SJSA1 (cell line): Measurements from ENCODE around the gene C6orf52. TPM values are rescaled to one million over a fixed set of nuclear protein-coding genes. Genes with fewer than 3 reads are reported as not detected.
"Not testable (repeated sequence)": the region's sequence is repeated elsewhere in the genome, so short reads cannot be mapped to it uniquely, and the experiment has no call there.

Experiments
- DNase-seq, 2 experiments: peaks; one replicate each; pipeline ENCODE4 v3.0.0-alpha.2; 2015 to 2020; ENCODE audit warnings: low spot score in 2 of 2, low read depth in 1 of 2
- H3K27ac ChIP-seq: fragments of 250-450 bp; sonication (Bioruptor Pico); 2 replicates; pipeline ENCODE4 v1.5.1; 2020; ENCODE audit warnings: mild to moderate bottlenecking, moderate library complexity
- H3K27me3 ChIP-seq: fragments of 250-450 bp; sonication (Bioruptor Pico); replicated peaks from 2 replicates; pipeline ENCODE4 v1.5.1; 2020; ENCODE audit warnings: mild to moderate bottlenecking, moderate library complexity
- H3K36me3 ChIP-seq: fragments of 250-450 bp; sonication (Bioruptor Pico); 2 replicates; pipeline ENCODE4 v1.5.1; 2020; ENCODE audit warnings: mild to moderate bottlenecking
- H3K4me1 ChIP-seq: fragments of 250-450 bp; sonication (Bioruptor Pico); replicated peaks from 2 replicates; pipeline ENCODE4 v1.6.1; 2021; ENCODE audit warnings: mild to moderate bottlenecking
- H3K4me3 ChIP-seq: fragments of 250-450 bp; sonication (Bioruptor Pico); 2 replicates; pipeline ENCODE4 v1.5.1; 2020; ENCODE audit warnings: mild to moderate bottlenecking
- H3K9me3 ChIP-seq: fragments of 250-450 bp; sonication (Bioruptor Pico); replicated peaks from 2 replicates; pipeline ENCODE4 v1.5.1; 2020; ENCODE audit warnings: mild to moderate bottlenecking
- total RNA-seq: library from RNA; depleted of rRNA; stranded (reverse); fragments of >200 nt; shearing (Covaris generic); gene quantifications from 2 replicates; pipeline ENCODE4 v1.2.3, GENCODE V29; 2014

C6orf52 gene
- total RNA-seq, 1 experiment from 2014 or later = 0.50 TPM

DNA sequence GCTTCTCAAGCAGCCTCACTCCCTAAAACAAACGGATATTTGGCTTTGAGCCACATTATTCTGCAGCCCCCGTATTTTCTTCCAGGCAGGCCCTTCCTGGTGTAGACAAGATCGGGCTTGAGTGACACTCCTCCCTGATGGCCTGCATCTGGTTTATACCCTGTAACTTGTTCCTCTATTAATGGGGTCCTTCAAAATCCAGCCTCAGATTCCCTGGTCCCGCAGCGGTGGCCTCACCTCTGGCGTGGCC is 28.1 kb upstream of the C6orf52 start:
- Histone ChIP-seq H3K27me3 (no peaks in the 10 kb centered on the region), H3K4me3 (peak overlapping the region; percentile 55), H3K36me3 (peaks cover 35% of the 10 kb centered on the region), H3K9me3 (no peaks in the 10 kb centered on the region; the same call in none of the 2 replicates), H3K4me1 (peaks cover 31% of the 10 kb centered on the region), H3K27ac (peak overlapping the region; percentile 51)
- DNase-seq = no peak

DNA sequence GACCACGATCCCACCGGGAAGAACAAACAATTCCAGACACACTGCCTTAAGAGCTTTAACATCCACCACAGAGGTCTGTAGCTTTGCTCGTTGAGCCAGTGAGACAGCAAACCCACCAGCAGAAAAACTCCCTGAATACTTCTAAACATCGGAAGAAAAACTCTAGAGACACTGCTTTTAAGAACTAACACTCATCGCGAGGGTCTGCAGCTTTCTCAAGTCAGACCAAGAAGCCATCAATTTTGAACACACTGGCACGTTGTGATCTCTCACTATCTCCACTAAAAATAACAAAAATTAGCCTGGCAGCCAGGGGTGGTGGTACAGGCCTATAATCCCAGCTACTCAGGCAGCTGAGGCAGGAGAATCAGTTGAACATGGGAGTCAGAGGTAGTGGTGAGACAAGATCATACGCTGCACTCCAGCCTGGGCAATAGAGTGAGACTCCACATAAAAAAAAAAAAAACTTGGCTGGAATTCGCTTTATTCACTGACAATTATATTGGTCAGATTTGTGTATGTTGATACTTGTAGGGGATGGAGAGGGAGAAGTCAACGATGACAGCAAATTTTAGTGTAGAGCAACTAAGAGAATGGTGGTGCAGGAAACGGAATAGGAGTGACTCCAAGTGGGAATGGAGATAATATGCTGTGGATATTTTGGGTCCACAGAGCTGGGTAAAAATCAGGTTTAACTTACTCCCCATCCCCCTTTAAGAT is 27.6 kb upstream of the C6orf52 start:
- peak overlapping the region; percentile 55 for H3K4me3 ChIP-seq
- peak overlapping the region; percentile 51 for H3K27ac ChIP-seq
- DNase-seq = no peak
- peaks cover 31% of the 10 kb centered on the region for H3K4me1 ChIP-seq
- H3K36me3 ChIP-seq = peaks cover 30% of the 10 kb centered on the region
- no peaks in the 10 kb centered on the region for H3K27me3 ChIP-seq
- H3K9me3 ChIP-seq = no peaks in the 10 kb centered on the region; the same call in none of the 2 replicates

DNA sequence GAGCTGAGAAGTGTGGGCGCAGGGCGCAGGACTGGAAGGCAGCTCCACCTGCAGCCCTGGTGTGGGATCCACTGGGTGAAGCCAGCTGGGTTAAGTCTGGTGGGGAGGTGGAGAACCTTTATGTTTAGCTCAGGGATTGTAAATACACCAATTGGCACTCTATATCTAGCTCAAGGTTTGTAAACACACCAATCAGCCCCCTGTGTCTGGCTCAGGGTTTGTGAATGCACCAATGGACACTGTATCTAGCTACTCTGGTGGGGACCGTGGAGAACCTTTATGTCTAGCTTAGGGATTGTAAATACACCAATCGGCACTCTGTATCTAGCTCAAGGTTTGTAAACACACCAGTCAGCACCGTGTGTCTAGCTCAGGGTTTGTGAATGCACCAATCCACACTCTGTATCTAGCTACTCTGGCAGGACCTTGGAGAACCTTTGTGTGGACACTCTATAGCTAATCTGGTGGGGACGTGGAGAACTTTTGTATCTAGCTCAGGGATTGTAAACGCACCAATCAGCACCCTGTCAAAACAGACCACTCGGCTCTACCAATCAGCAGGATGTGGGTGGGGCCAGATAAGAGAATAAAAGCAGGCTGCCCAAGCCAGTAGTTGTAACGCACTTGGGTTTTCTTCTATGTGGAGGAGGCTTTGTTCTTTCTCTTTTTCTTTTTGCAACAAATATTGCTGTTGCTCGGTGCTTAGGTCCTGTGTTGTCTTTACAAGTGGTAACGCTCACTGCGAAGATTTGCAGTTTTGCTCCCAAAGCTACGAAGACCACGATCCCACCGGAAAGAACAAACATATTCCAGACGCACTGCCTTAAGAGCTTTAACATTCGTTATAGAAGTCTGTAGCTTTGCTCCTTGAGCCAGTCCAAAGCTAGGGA is 26.8 kb upstream of the C6orf52 start:
- H3K36me3 ChIP-seq = peaks cover 24% of the 10 kb centered on the region
- peaks cover 31% of the 10 kb centered on the region for H3K4me1 ChIP-seq
- not testable (repeated sequence) for H3K9me3 ChIP-seq, H3K27me3 ChIP-seq, H3K27ac ChIP-seq, DNase-seq
- peak overlapping the region; percentile 54 for H3K4me3 ChIP-seq

DNA sequence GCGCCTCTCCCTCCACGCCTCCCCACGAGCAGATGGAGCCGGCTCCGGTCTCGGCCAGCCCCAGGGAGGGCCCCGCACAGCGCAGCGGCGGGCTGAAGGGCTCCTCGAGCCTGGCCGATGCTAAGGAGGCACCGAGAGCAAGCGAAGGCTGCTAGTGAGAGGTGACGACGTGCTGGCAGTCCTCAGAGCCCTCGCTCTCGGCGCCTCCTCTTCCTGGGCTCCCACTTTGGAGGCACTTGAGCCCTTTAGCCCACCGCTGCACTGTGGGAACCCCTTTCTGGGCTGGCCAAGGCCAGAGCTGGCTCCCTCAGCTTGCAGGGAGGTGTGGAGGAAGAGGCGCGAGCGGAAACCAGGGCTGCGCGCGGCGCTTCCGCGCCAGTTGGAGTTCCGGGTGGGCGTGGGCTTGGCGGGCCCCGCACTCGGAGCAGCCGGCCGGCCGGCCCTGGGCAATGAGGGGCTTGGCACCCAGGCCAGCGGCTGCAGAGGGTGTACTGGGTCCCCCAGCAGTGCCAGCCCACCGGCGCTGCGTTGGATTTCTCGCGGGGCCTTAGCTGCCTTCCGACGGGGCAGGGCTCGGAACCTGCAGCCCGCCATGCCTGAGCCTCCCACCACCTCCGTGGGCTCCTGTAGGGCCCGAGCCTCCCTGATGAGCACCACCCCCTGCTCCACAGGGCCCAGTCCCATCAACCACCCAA is 26.0 kb upstream of the C6orf52 start:
- Histone ChIP-seq H3K27ac (peak overlapping the region; percentile 69), H3K4me3 (peak overlapping the region; percentile 54), H3K9me3 (no peaks in the 10 kb centered on the region; the same call in none of the 2 replicates), H3K36me3 (peaks cover 16% of the 10 kb centered on the region), H3K27me3 (no peaks in the 10 kb centered on the region), H3K4me1 (peaks cover 31% of the 10 kb centered on the region)
- peak; percentile 50 to 56 for DNase-seq

DNA sequence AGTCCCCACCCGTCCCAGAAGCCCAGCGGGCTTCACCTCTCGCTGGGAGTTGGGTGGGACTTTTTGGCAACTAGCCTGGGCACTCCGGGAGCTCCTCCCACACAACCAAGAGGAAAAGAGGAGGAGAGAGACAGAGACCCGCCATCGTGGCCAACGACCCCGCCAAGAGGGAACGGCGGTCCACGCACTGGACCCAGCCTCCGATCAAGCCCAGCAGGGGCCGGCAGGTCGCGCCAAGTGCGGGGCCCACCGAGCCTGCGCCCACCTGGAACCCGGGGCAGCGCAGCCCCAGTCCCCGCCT is 25.5 kb upstream of the C6orf52 start:
- Histone ChIP-seq H3K9me3 (no peaks in the 10 kb centered on the region; the same call in none of the 2 replicates), H3K36me3 (peaks cover 11% of the 10 kb centered on the region), H3K27ac (peak overlapping the region; percentile 69)

DNA sequence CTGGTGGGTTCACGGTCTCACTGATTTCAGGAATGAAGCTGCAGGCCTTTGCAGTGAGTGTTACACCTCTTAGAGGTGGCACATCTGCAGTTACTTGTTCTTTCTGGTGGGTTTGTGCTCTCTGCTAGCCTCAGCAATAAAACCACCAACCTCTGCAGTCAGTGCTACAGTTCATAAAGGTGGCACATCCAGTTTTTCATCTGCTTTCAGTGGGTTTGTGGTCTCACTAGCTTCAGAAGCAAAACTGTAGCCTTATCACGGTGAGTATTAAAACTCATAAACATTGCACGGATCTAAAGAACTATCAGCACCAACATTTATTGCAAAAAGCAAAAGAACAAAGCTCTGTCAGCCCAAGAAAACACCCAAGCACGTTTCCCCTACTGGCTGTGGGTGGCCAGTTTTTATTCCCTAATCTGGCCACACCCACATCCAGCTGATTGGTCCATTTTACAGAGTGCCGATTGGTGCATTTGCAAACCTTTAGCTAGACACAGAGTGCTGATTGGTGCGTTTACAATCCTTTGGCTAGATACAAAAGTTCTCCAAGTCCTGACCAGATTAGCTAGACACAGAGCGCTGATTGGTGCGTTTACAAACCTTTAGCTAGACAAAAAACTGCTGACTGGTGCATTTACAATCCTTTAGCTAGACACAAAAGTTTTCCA is 25.0 kb upstream of the C6orf52 start:
- H3K27ac ChIP-seq = peak overlapping the region; percentile 69; the same call in 1 of the 2 replicates
- peaks cover 6% of the 10 kb centered on the region for H3K36me3 ChIP-seq
- H3K4me3 ChIP-seq = peak overlapping the region; percentile 54
- H3K27me3 ChIP-seq = no peaks in the 10 kb centered on the region
- peaks cover 27% of the 10 kb centered on the region for H3K4me1 ChIP-seq
- DNase-seq = peak in 1 of 2 experiments; percentile 14
- no peaks in the 10 kb centered on the region; the same call in none of the 2 replicates for H3K9me3 ChIP-seq

More for the DNA sequence above, 25.5 kb upstream of the C6orf52 start:
- Histone ChIP-seq H3K4me1 (peaks cover 31% of the 10 kb centered on the region), H3K4me3 (peak overlapping the region; percentile 54), H3K27me3 (no peaks in the 10 kb centered on the region)
- DNase-seq = peak; percentile 28 to 51

DNA sequence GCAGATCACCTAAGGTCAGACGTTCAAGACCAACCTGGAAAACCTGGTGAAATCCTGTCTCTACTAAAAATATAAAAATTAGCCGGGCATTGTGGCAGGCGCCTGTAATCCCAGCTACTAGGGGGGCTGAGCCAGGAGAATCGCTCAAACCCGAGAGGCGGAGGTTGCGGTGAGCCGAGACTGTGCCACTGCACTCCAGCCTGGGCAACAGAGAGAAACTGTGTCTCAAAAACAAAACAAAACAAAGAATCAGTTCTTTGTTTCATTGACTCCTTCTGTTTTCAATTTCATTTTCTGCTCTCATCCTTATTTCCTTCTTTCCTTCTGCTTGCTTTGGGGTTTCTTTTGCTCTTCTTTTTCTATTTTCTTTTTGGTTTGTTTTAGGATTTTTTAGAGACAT is 19.5 kb upstream of the C6orf52 start:
- H3K27me3 ChIP-seq = no peaks in the 10 kb centered on the region
- DNase-seq = no peak
- no peaks in the 10 kb centered on the region for H3K4me1 ChIP-seq
- H3K27ac ChIP-seq = no peak overlapping the region
- no peak overlapping the region for H3K4me3 ChIP-seq
- no peaks in the 10 kb centered on the region; the same call in 1 of the 2 replicates for H3K9me3 ChIP-seq
- peaks cover 8% of the 10 kb centered on the region for H3K36me3 ChIP-seq

DNA sequence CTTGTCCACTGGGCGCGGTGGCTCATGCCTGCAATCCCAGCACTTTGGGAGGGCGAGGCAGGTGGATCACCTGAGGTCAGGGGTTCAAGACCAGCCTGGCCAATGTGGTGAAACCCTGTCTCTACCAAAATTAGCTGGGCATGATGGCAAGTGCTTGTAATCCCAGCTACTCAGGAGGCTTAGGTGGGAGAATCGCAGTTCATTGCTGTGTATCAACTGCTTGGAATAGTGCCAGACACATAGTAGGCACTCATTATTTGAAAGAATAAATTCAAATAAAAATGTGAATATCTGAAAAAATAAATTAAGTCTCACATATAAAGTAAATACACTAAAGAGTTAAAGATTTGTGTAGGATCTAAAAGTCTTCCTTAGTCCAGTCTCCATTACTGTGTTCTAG is 2.2 kb upstream of the C6orf52 start:
- Histone ChIP-seq H3K27me3 (no peaks in the 10 kb centered on the region), H3K4me1 (peaks cover 10% of the 10 kb centered on the region), H3K9me3 (no peaks in the 10 kb centered on the region), H3K36me3 (peaks cover 59% of the 10 kb centered on the region), H3K27ac (no peak overlapping the region), H3K4me3 (no peak overlapping the region)
- DNase-seq = no peak

DNA sequence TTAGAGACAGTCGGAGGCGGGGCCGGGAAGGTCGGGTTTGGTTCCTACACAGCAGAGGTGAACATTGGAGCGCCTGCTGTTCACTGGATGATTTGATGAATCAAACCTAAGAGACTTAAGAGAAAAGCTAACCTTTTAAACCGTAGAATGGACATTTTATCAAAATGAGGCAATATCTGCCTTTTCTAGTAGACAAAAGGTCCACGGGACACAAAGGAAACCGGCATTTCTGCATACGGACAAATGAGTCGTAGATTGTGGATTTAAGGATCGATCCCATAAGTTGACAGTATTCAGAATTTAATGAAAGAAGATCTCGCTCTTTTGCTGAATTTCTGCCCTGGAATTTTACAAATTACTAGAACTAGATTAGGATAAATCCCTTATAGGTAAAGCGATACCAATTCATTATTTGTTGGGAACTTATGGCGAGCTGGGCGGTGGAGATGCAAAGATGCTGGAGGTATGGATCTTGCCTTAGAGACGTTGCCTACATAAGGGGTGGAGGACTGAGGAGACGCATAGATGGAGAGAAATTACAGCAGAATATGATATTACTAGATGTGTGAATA is 756 bp upstream of the C6orf52 start:
- no peaks in the 10 kb centered on the region for H3K27me3 ChIP-seq
- H3K9me3 ChIP-seq = no peaks in the 10 kb centered on the region
- H3K4me1 ChIP-seq = peaks cover 10% of the 10 kb centered on the region
- peaks cover 45% of the 10 kb centered on the region for H3K36me3 ChIP-seq
- H3K27ac ChIP-seq = peak overlapping the region; percentile 97
- DNase-seq = no peak
- peak overlapping the region; percentile 69 for H3K4me3 ChIP-seq

DNA sequence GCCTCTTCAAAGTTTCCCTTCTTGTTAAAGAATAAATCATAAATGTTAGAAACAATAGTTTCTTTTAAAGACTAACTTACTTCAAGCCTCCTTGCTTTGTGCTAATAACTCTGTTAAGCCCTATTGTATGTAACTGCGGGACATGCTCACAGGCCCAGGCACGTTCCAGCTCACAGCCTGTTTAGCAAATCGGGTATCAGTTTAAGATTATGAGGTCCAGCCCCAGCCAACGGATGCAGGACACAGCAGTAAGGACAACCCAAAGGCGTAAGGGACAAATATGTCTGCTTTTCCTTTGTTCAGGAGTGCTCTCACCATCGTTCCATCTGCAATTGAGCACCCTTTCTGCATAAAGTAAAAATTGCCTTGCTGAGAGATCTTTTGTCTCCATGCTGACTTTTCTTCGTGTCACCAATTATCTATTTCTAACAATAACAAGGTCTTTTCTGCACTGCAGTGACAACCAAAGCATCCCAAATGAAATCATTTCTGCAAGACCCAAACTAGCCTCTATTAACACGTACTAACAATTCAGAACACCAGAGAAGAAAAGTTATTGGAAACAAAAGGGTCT is 1.4 kb downstream of the C6orf52 start:
- peak overlapping the region; percentile 69 for H3K4me3 ChIP-seq
- H3K4me1 ChIP-seq = peaks cover 10% of the 10 kb centered on the region
- peaks cover 28% of the 10 kb centered on the region for H3K36me3 ChIP-seq
- no peaks in the 10 kb centered on the region for H3K9me3 ChIP-seq
- H3K27ac ChIP-seq = no peak overlapping the region
- no peak for DNase-seq
- no peaks in the 10 kb centered on the region for H3K27me3 ChIP-seq

DNA sequence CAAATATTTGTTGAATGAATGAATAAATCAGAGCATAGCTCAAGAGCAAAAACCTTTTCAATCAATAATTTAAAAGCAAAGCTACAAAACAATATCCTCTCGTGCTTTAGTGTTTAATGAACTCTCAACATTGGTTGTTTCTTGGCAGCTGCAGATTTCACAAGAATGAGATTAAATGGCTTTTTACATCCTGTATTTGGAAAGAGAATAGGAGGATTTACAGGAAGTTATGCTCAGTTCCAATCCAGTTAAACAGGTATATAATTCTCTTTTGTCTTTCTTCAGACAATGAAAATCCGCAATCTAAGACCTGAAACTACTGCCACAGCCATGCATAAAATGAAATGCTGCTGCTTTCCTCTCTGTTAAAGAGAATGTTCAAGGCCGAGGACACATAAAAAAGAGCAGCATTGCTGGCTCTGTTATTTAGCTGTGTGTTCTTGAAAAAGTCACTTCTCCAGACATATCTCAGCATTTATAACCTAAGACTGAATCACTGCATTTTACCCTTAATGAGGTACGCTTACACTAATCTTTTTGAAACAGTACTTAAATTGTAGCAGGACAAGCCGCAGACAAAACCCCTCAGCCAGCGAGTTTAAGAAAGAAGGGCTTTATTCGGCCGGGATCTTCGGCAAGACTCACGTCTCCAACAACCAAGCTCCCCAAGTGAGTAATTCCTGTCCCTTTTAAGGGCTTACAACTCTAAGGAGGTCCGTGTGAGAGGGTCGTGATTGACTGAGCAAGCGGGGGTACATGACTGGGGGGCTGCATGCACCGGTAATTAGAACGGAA is 3.6 kb downstream of the C6orf52 start:
- H3K9me3 ChIP-seq = no peaks in the 10 kb centered on the region
- peaks cover 11% of the 10 kb centered on the region for H3K36me3 ChIP-seq
- H3K4me3 ChIP-seq = no peak overlapping the region
- H3K4me1 ChIP-seq = peaks cover 5% of the 10 kb centered on the region
- no peak overlapping the region for H3K27ac ChIP-seq
- no peak for DNase-seq
- peaks cover 3% of the 10 kb centered on the region; the same call in 1 of the 2 replicates for H3K27me3 ChIP-seq

DNA sequence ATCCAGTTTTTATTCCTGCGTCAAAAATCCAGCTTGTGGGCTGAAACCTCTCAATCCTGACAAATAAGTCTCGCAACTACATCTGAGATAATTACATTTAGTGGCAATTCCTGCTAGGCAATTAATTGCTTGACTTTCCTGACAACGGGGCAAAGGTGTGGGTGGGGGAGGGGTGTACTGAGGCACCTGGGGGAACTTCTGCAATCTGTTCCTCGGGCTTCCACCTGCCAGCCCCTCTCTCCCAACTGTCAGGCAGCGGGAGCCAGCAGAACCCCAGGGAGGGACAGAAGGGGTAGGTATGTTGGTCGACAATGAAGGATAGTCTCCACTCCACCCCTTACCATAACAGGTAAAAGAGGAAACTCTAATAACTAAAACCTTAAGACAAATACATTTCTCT is 6.8 kb downstream of the C6orf52 start:
- DNase-seq = no peak
- no peaks in the 10 kb centered on the region for H3K4me1 ChIP-seq
- no peak overlapping the region for H3K27ac ChIP-seq
- no peak overlapping the region for H3K4me3 ChIP-seq
- H3K27me3 ChIP-seq = peaks cover 3% of the 10 kb centered on the region; the same call in 1 of the 2 replicates
- peaks cover under 1% of the 10 kb centered on the region; the same call in 1 of the 2 replicates for H3K36me3 ChIP-seq
- no peaks in the 10 kb centered on the region for H3K9me3 ChIP-seq
